Activated T-helper 1 cell treated with anti-CD3 and anti-CD28 coated beads, Interleukin-12 subunit alpha, Interleukin-12 subunit beta, Interleukin-2, Interleukin-4 antibody, amounts not matched to agents 30 ng/mL and 10 ng/mL and 1 ng/mL, durations not matched to agents 14 hours and 24 hours and 36 hours (primary cell): ENCODE results near the gene ATP1A2. TPM values are rescaled to one million over a fixed set of nuclear protein-coding genes. Genes with fewer than 3 reads are reported as not detected.
A peak's percentile ranks its signal among the peaks of the same experiment; 100 is the strongest.
"Not testable (repeated sequence)": the region's sequence is repeated elsewhere in the genome, so short reads cannot be mapped to it uniquely, and the experiment has no call there.

Source experiments
- DNase-seq: peaks from one replicate; pipeline ENCODE4 v3.0.0; 2021; ENCODE audit warnings: low spot score
- H3K27ac Mint-ChIP-seq: one replicate; pipeline ENCODE4 v1.8.0; 2021; ENCODE audit warnings: mild to moderate bottlenecking, mixed read lengths
- H3K27me3 Mint-ChIP-seq: one replicate; pipeline ENCODE4 v1.8.0; 2022; ENCODE audit warnings: mild to moderate bottlenecking, moderate library complexity, mixed read lengths; ENCODE audit not compliant: insufficient read depth
- H3K36me3 Mint-ChIP-seq: one replicate; pipeline ENCODE4 v1.8.0; 2021; ENCODE audit warnings: low read depth, mixed read lengths
- H3K4me1 Mint-ChIP-seq: one replicate; pipeline ENCODE4 v1.8.0; 2021; ENCODE audit warnings: low read depth, mixed read lengths
- H3K4me3 Mint-ChIP-seq: one replicate; pipeline ENCODE4 v1.8.0; 2021; ENCODE audit warnings: mild to moderate bottlenecking, moderate library complexity, mixed read lengths
- H3K9me3 Mint-ChIP-seq: one replicate; pipeline ENCODE4 v1.8.0; 2021; ENCODE audit warnings: mixed read lengths
- intact Hi-C: fragments of 100-400 bp; cut with micrococcal nuclease; formaldehyde crosslinking; loops from one replicate; pipeline ENCODE4 v1.15.1; 2024
- total RNA-seq: library from RNA; stranded (reverse); gene quantifications from 2 replicates; pipeline ENCODE4 v1.2.3, GENCODE V29; 2022

ATP1A2 gene
- total RNA-seq, 1 donor from 2014 or later, result not detected

GRCh38 chr1:160098852-160099561, 16.6 kb upstream of the ATP1A2 start:
- Mint-ChIP-seq H3K9me3 (no peaks in the 10 kb centered on the region), H3K27me3 (peaks cover 5% of the 10 kb centered on the region), H3K4me3 (peak overlapping the region; percentile 73), H3K27ac (peak overlapping the region; percentile 73), H3K36me3 (no peaks in the 10 kb centered on the region), H3K4me1 (peaks cover 41% of the 10 kb centered on the region)
- peak; percentile 93 for DNase-seq
- intact Hi-C loops, result loop anchor here (1.0 to 5.0 kb wide), 9 partner anchors 14 to 1298 kb away; partner anchors contain the start of genes COPA, DUSP23, NCSTN and PEA15

GRCh38 chr1:160099716-160100375, 15.7 kb upstream of the ATP1A2 start:
- Mint-ChIP-seq H3K27me3 (peaks cover 5% of the 10 kb centered on the region), H3K9me3 (no peaks in the 10 kb centered on the region), H3K4me1 (peaks cover 41% of the 10 kb centered on the region), H3K36me3 (no peaks in the 10 kb centered on the region), H3K4me3 (peak overlapping the region; percentile 73), H3K27ac (peak overlapping the region; percentile 73)
- DNase-seq, result no peak
- intact Hi-C loops, result loop anchor here (1.0 to 5.0 kb wide), 5 partner anchors 15 to 1297 kb away; partner anchors contain the start of genes DUSP23 and PEX19

GRCh38 chr1:160101037-160101716, 14.4 kb upstream of the ATP1A2 start:
- peak; percentile 44 for DNase-seq
- H3K9me3 Mint-ChIP-seq, result no peaks in the 10 kb centered on the region
- no peaks in the 10 kb centered on the region for H3K36me3 Mint-ChIP-seq
- H3K27ac Mint-ChIP-seq, result peak overlapping the region; percentile 50
- intact Hi-C loops, result loop anchor here (1.0 kb wide), 6 partner anchors 8 to 275 kb away; no protein-coding TSS in a partner anchor
- H3K4me3 Mint-ChIP-seq, result no peak overlapping the region
- peaks cover 5% of the 10 kb centered on the region for H3K27me3 Mint-ChIP-seq
- H3K4me1 Mint-ChIP-seq, result peaks cover 35% of the 10 kb centered on the region

DNA sequence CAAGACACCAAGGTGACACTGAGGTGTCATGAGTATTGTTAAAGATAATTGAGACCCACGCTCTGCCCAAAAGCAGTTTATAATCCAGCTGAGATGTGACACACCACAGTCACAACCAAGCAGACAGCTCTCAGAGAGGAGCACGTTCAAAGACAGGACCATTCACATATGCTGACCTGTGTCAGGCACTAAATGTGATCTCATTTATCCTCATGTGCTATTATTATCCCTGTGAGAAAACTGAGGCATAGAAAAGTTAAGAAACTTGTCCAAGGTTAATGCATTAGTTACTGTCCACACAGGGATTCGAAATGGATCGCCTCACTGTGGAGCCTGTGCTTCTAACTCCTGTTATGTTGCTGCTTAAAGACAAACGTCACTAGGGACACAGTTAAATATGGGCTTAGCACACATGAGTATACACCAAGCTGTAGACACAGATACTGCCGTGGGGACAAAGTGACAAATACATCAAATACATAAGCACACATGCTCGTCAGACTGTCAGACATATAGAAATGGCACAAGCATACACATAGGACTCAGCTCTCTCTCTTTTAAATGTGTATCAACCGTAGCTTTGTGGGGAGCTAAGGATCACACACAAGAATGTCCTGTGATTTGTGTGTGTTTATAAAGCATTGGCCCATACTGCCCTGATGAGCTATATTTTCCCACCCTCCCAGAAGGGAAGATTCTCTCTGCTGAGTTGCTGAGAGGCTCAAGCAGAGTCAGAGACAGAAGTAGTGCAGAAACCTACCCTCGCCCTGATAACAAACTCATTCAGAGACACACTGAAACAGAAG, 13.6 kb upstream of the ATP1A2 start:
- no peaks in the 10 kb centered on the region for H3K9me3 Mint-ChIP-seq
- intact Hi-C loops, result loop anchor here (1.0 kb wide), 6 partner anchors 7 to 274 kb away; no protein-coding TSS in a partner anchor
- no peak for DNase-seq
- H3K4me3 Mint-ChIP-seq, result no peak overlapping the region
- H3K27ac Mint-ChIP-seq, result no peak overlapping the region
- H3K4me1 Mint-ChIP-seq, result peaks cover 28% of the 10 kb centered on the region
- H3K27me3 Mint-ChIP-seq, result peaks cover 5% of the 10 kb centered on the region
- no peaks in the 10 kb centered on the region for H3K36me3 Mint-ChIP-seq

- Mint-ChIP-seq H3K9me3 (no peaks in the 10 kb centered on the region), H3K4me1 (peaks cover 21% of the 10 kb centered on the region), H3K36me3 (no peaks in the 10 kb centered on the region), H3K27ac (no peak overlapping the region), H3K4me3 (no peak overlapping the region), H3K27me3 (peaks cover 7% of the 10 kb centered on the region)
- intact Hi-C loops, result no loop called here
- no peak for DNase-seq
These were observed 11.7 kb upstream of the ATP1A2 start for GRCh38 chr1:160103658-160104408.

GRCh38 chr1:160104486-160104885, 11.1 kb upstream of the ATP1A2 start:
- no peak for DNase-seq
- intact Hi-C loops, result no loop called here
- no peak overlapping the region for H3K4me3 Mint-ChIP-seq
- no peaks in the 10 kb centered on the region for H3K9me3 Mint-ChIP-seq
- H3K27ac Mint-ChIP-seq, result no peak overlapping the region
- peaks cover 20% of the 10 kb centered on the region for H3K4me1 Mint-ChIP-seq
- no peaks in the 10 kb centered on the region for H3K36me3 Mint-ChIP-seq
- peaks cover 7% of the 10 kb centered on the region for H3K27me3 Mint-ChIP-seq

- no peak overlapping the region for H3K27ac Mint-ChIP-seq
- no peak overlapping the region for H3K4me3 Mint-ChIP-seq
- no peaks in the 10 kb centered on the region for H3K9me3 Mint-ChIP-seq
- intact Hi-C loops, result no loop called here
- DNase-seq, result no peak
- no peaks in the 10 kb centered on the region for H3K36me3 Mint-ChIP-seq
- H3K4me1 Mint-ChIP-seq, result peaks cover 17% of the 10 kb centered on the region
- peaks cover 7% of the 10 kb centered on the region for H3K27me3 Mint-ChIP-seq
These were observed 10.4 kb upstream of the ATP1A2 start for GRCh38 chr1:160105155-160105554.

DNA sequence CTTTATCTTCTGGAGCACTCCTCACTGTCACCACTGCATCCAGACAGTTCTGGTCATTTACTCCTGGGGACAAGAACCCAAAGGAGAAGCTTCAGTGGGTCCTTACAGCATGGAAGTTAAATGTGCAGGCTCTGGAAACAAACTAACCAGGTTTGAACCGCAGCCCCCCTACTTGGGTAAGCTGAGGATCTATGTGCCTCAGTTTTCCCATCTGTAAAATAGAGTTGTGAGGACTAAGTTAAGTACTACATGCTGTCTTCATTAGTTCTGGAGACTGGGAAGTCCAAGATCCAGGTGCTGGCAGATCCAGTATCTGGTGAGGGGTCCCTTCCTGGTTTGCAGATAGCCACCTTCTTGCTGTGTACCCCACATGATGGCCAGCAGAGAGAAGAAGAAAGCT, 8.0 kb upstream of the ATP1A2 start:
- H3K36me3 Mint-ChIP-seq, result no peaks in the 10 kb centered on the region
- H3K4me1 Mint-ChIP-seq, result peaks cover 7% of the 10 kb centered on the region
- H3K27ac Mint-ChIP-seq, result no peak overlapping the region
- peaks cover 7% of the 10 kb centered on the region for H3K27me3 Mint-ChIP-seq
- intact Hi-C loops, result no loop called here
- no peak overlapping the region for H3K4me3 Mint-ChIP-seq
- no peak for DNase-seq
- no peaks in the 10 kb centered on the region for H3K9me3 Mint-ChIP-seq

DNA sequence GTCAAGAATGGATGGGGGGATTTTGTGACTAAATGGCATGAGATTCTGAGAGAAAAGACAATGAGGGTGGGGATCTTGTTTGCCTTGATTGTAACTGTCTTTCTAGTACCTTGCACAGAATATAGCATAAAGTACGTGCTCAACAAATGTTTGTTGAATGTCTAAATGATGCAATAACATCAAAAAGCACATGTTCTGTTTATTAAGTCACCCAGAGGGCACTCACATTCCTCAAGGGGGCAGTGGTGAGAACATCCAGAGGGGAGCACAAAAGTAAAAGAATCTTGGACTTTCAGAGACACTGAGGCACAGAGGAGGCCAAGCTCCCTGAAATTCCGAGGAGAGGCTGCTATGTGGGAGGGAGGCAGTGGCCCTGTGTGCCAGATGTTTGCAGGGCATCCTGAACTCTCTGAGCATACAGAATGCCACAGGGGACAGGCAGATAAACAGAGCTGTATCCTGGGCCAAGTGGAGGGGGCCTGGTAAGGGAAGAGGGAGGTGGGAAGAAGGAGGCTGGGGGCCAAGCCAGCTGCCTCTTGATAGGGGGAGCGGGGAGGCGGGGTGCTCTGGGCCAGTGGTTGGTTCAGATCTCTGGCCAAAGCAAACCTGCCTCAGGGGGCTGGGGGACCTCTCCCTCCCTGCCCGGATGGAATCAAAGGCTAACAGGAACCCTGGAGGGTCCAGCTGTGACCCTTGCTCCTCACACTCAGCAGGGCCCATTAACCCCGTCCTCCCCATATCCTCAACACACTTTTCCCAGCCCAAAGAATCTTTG, 6.5 kb upstream of the ATP1A2 start:
- DNase-seq, result no peak
- Mint-ChIP-seq H3K27ac (no peak overlapping the region), H3K9me3 (no peaks in the 10 kb centered on the region), H3K4me3 (no peak overlapping the region), H3K4me1 (peaks cover 7% of the 10 kb centered on the region), H3K36me3 (no peaks in the 10 kb centered on the region), H3K27me3 (peaks cover 2% of the 10 kb centered on the region)
- intact Hi-C loops, result loop anchor here (1.0 kb wide), 1 partner anchor 8 kb away; no protein-coding TSS in a partner anchor

DNA sequence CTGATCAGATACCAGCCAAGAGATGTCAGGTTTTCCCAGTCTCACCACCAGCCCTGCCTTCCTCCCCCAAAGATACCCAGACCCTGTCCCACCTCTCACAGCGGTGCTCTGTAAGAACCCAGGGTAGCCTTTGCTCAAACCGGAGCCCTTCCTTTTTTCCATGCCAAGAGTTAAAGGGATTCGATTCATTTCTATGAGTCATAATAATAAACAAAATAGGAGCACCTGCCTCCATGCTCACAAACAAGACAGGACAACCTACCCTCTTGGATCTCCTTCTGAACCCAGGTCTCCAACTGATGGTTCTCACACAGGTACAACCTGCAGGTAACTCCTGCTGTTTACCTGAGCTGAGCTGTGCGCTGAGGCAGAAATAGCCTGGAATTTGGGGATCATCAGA, 5.9 kb upstream of the ATP1A2 start:
- Mint-ChIP-seq H3K4me3 (no peak overlapping the region), H3K36me3 (no peaks in the 10 kb centered on the region), H3K9me3 (no peaks in the 10 kb centered on the region), H3K27me3 (peaks cover 4% of the 10 kb centered on the region), H3K4me1 (peaks cover 7% of the 10 kb centered on the region), H3K27ac (no peak overlapping the region)
- DNase-seq, result no peak
- intact Hi-C loops, result loop anchor here (1.0 kb wide), 1 partner anchor 8 kb away; no protein-coding TSS in a partner anchor

- H3K9me3 Mint-ChIP-seq, H3K27ac Mint-ChIP-seq, H3K4me3 Mint-ChIP-seq, H3K36me3 Mint-ChIP-seq, intact Hi-C loops, H3K27me3 Mint-ChIP-seq, H3K4me1 Mint-ChIP-seq, DNase-seq: not testable (repeated sequence)
These were observed 4.1 kb upstream of the ATP1A2 start for GRCh38 chr1:160111462-160111861.
